Measurements from ENCODE around the gene TIMM50. TPM values are rescaled to one million over a fixed set of nuclear protein-coding genes. Genes with fewer than 3 reads are reported as not detected.

TIMM50 gene
- total RNA-seq (100 to 1,000 TPM in 1 of 4 donors, 10 to 100 TPM in 3; 70.5 to 105 (median 75.7) TPM), polyA plus RNA-seq (100 to 1,000 TPM in 1 of 3 donors, 10 to 100 TPM in 2; 86.1 to 189 (median 95.0) TPM)
- long read RNA-seq, donor 1, transcript TIMM50-201 (11 exons, 1,612 nt) = major isoform, 75 of 82 reads
- long read RNA-seq, donor 1, partial matches to known transcripts = 4 of 82 reads
- long read RNA-seq, donor 1, other reads (novel, unspliced or antisense) = 3 of 82 reads
- long read RNA-seq, donor 2, transcript TIMM50-201 (11 exons, 1,612 nt) = major isoform, 139 of 153 reads
- long read RNA-seq, donor 2, partial matches to known transcripts = 5 of 153 reads
- long read RNA-seq, donor 2, other reads (novel, unspliced or antisense) = 5 of 153 reads

- 0 to 1% (median 1%) methylated on average over 58 to 62 of the region's 62 CpGs for WGBS, 3 donors
- Histone ChIP-seq H3K4me3 (peak within 1 kb of the TSS; percentile 97), H3K4me1 (peaks cover 10% of the 10 kb centered on the region), H3K27me3 (ENCODE audit: insufficient read depth in 3 of 3, low read length in 2 of 3) (no peaks in the 10 kb centered on the region), H3K27ac (peak within 1 kb of the TSS; percentile 95), H3K9me3 (no peaks in the 10 kb centered on the region), H3K36me3 (ENCODE audit: insufficient read depth in 1 of 2, low read depth in 1 of 2) (peaks cover 0 to 48% of the 10 kb centered on the region in 2 donors)
- TF ChIP-seq CTCF (IDR thresholded peaks at IDR 0.05) = no peak
- intact Hi-C loops (cut with DNase I) = no loop called here
- ATAC-seq (peak; percentile 98 to 99 (median 98)), DNase-seq (peak; percentile 99)
These were observed at the start of gene TIMM50 for GRCh38 chr19:39480337-39481228. Gene TIMM50, plus strand, starts transcription at chr19:39480838. Its CDS starts 16 bp downstream, at chr19:39480854.

- Histone ChIP-seq H3K27me3 (ENCODE audit: insufficient read depth in 3 of 3, low read length in 2 of 3) (no peaks in the 10 kb centered on the region), H3K27ac (no peak overlapping the region), H3K4me3 (no peak overlapping the region), H3K36me3 (ENCODE audit: insufficient read depth in 1 of 2, low read depth in 1 of 2) (peaks cover 7 to 44% of the 10 kb centered on the region in 2 donors), H3K4me1 (peaks cover 18% of the 10 kb centered on the region), H3K9me3 (no peaks in the 10 kb centered on the region)
- DNase-seq (no peak), ATAC-seq (no peak)
- TF ChIP-seq CTCF (IDR thresholded peaks at IDR 0.05) = no peak
- intact Hi-C loops (cut with DNase I) = loop anchor here in 1 of 2 donors (10.0 kb wide), 1 partner anchor 88 kb away; the partner anchor contains the start of gene SAMD4B
- WGBS, 3 donors = 87 to 96% (median 95%) methylated on average over 8 of the region's 8 CpGs
These were observed 48.0 kb upstream of the TIMM50 start for GRCh38 chr19:39432677-39433025.

GRCh38 chr19:39433480-39434079 lies 47.1 kb upstream of the TIMM50 start:
- no peaks in the 10 kb centered on the region for H3K27me3 ChIP-seq (ENCODE audit: insufficient read depth in 3 of 3, low read length in 2 of 3)
- intact Hi-C loops (cut with DNase I) = loop anchor here (2.0 to 10.0 kb wide), 3 partner anchors 21 to 89 kb away; partner anchors contain the start of genes MED29 (in 1 of the 2), PAF1 (in 1 of the 2), PLEKHG2 (in 1 of the 2) and SAMD4B (in 1 of the 2)
- no peak for TF ChIP-seq CTCF (IDR thresholded peaks at IDR 0.05)
- peak overlapping the region; percentile 96 for H3K4me3 ChIP-seq
- peak overlapping the region; percentile 93 for H3K27ac ChIP-seq
- ATAC-seq = no peak
- H3K9me3 ChIP-seq = no peaks in the 10 kb centered on the region
- H3K4me1 ChIP-seq = peaks cover 18% of the 10 kb centered on the region
- no peak for DNase-seq
- H3K36me3 ChIP-seq (ENCODE audit: insufficient read depth in 1 of 2, low read depth in 1 of 2) = peaks cover 7 to 44% of the 10 kb centered on the region in 2 donors
- whole genome bisulfite sequencing, 3 donors = 92 to 96% (median 94%) methylated on average over 8 of the region's 8 CpGs

- H3K4me1 ChIP-seq = peaks cover 18% of the 10 kb centered on the region
- no peak for ATAC-seq
- no peak for TF ChIP-seq CTCF (IDR thresholded peaks at IDR 0.05)
- H3K27me3 ChIP-seq (ENCODE audit: insufficient read depth in 3 of 3, low read length in 2 of 3) = no peaks in the 10 kb centered on the region
- peak overlapping the region; percentile 93 for H3K27ac ChIP-seq
- WGBS, 3 donors = 42 to 60% (median 52%) methylated on average over 10 of the region's 10 CpGs
- H3K36me3 ChIP-seq (ENCODE audit: insufficient read depth in 1 of 2, low read depth in 1 of 2) = peaks cover 7 to 44% of the 10 kb centered on the region in 2 donors
- no peak for DNase-seq
- no peaks in the 10 kb centered on the region for H3K9me3 ChIP-seq
- peak overlapping the region; percentile 96 for H3K4me3 ChIP-seq
- intact Hi-C loops (cut with DNase I) = loop anchor here (2.0 to 10.0 kb wide), 3 partner anchors 22 to 90 kb away; partner anchors contain the start of genes MED29 (in 1 of the 2), PAF1 (in 1 of the 2), PLEKHG2 (in 1 of the 2) and SAMD4B (in 1 of the 2)
These were observed 46.2 kb upstream of the TIMM50 start for GRCh38 chr19:39434123-39435076.
